Endothelial cell of umbilical vein (primary cell): ENCODE results near the gene ANKRD44. TPM values are rescaled to one million over a fixed set of nuclear protein-coding genes. Genes with fewer than 3 reads are reported as not detected.

ENCODE experiments used
- BruUV-seq: library from RNA; stranded (reverse); fragments of 400-500 nt; replicated peaks from 2 replicates; lab custom pipeline; 2021; lab: Mats Ljungman, UMichigan
- CTCF ChIA-PET: fragments of 300-600, 350-600 bp; sonication (Branson Sonifier 250); formaldehyde crosslinking; loops from one replicate; lab custom pipeline; 2021; ENCODE audit warnings: antibody characterized with exemption, inconsistent platforms; lab: Charles Lee
- POLR2A ChIA-PET: fragments of 300-600, 350-600 bp; sonication (Branson Sonifier 250); formaldehyde crosslinking; loops from one replicate; lab custom pipeline; 2021; ENCODE audit warnings: antibody characterized with exemption, inconsistent platforms; lab: Charles Lee
- DNase-seq: peaks from one replicate; pipeline ENCODE4 v3.0.0-alpha.2; 2011; ENCODE audit warnings: low read depth, low spot score
- FAIRE-seq: peaks from 2 replicates; lab custom pipeline; 2011; peaks lifted over from hg19 to GRCh38; lab: Jason Lieb, UNC
- H2AFZ ChIP-seq: 2 replicates; pipeline ENCODE4 v1.6.0; 2012; ENCODE audit warnings: low read depth, low read length, control low read depth, inconsistent platforms
- H3K27ac ChIP-seq: 2 replicates; pipeline ENCODE4 v1.5.1; 2011; ENCODE audit warnings: low read depth, mild to moderate bottlenecking, control low read depth, low read length, moderate library complexity; ENCODE audit not compliant: insufficient read depth
- H3K27me3 ChIP-seq, 2 experiments: 2 replicates each; pipeline versions ENCODE4 v1.6.0 to v1.6.1; 2011; ENCODE audit warnings: low read length in 2 of 2, mixed read lengths in 1 of 2; ENCODE audit not compliant: control insufficient read depth in 2 of 2, insufficient read depth in 2 of 2
- H3K36me3 ChIP-seq, 2 experiments: 2 replicates in 1 of 2; 3 replicates in 1 of 2; pipeline ENCODE4 v1.5.1; 2011; ENCODE audit warnings: low read length in 2 of 2, mild to moderate bottlenecking in 1 of 2, moderate library complexity in 1 of 2; ENCODE audit not compliant: control insufficient read depth in 2 of 2, insufficient read depth in 2 of 2; ENCODE audit errors: extremely low read depth in 1 of 2
- H3K4me1 ChIP-seq: 3 replicates; pipeline ENCODE4 v1.5.1; 2011; ENCODE audit warnings: mild to moderate bottlenecking, low read length; ENCODE audit not compliant: control insufficient read depth, insufficient read depth; ENCODE audit errors: extremely low read depth
- H3K4me2 ChIP-seq: 2 replicates; pipeline ENCODE4 v1.6.1; 2011; ENCODE audit warnings: low read length, control low read depth, mixed read lengths; ENCODE audit not compliant: insufficient read depth
- H3K4me3 ChIP-seq, 3 experiments: fragments of 200-600 bp in 1 of 3; sonication (generic), shearing (Covaris generic) in 1 of 3; replicated peaks in 1 of 3; 2 replicates each; pipeline ENCODE4 v1.5.1; 2011 to 2016; ENCODE audit warnings: control low read depth in 3 of 3, low read length in 3 of 3, mild to moderate bottlenecking in 2 of 3, inconsistent platforms in 1 of 3, low read depth in 1 of 3, moderate library complexity in 1 of 3; ENCODE audit not compliant: insufficient read depth in 1 of 3
- H3K79me2 ChIP-seq: 2 replicates; pipeline ENCODE4 v1.6.0; 2012; ENCODE audit warnings: low read length, inconsistent platforms; ENCODE audit not compliant: control insufficient read depth, insufficient read depth
- H3K9ac ChIP-seq: replicated peaks from 2 replicates; pipeline ENCODE3; 2011; ENCODE audit warnings: low read length, control low read depth; ENCODE audit not compliant: insufficient read depth; ENCODE audit errors: extremely low read depth
- H3K9me1 ChIP-seq: replicated peaks from 3 replicates; pipeline ENCODE4 v1.6.0; 2011; ENCODE audit warnings: mild to moderate bottlenecking, low read length; ENCODE audit not compliant: control insufficient read depth, insufficient read depth; ENCODE audit errors: extremely low read depth
- H3K9me3 ChIP-seq: replicated peaks from 2 replicates; pipeline ENCODE4 v1.5.1; 2012; ENCODE audit warnings: low read length, inconsistent platforms; ENCODE audit not compliant: control insufficient read depth, insufficient read depth
- H4K20me1 ChIP-seq: replicated peaks from 2 replicates; pipeline ENCODE3; 2011; ENCODE audit warnings: mild to moderate bottlenecking, low read length; ENCODE audit not compliant: control insufficient read depth, insufficient read depth; ENCODE audit errors: extremely low read depth
- FOS ChIP-seq: IDR thresholded peaks from 2 replicates; pipeline ENCODE4 v1.6.1; 2011; ENCODE audit warnings: mild to moderate bottlenecking, low read length, moderate library complexity, borderline replicate concordance; ENCODE audit not compliant: insufficient read depth
- GATA2 ChIP-seq: IDR thresholded peaks from 2 replicates; pipeline ENCODE4 v1.7.0; 2011; ENCODE audit warnings: low read depth, mild to moderate bottlenecking, moderate library complexity, mixed read lengths, low read length; ENCODE audit not compliant: insufficient read length, insufficient read depth
- JUN ChIP-seq: IDR thresholded peaks from 2 replicates; pipeline ENCODE4 v1.6.1; 2011; ENCODE audit warnings: borderline replicate concordance, low read depth; ENCODE audit not compliant: insufficient read length, insufficient read depth
- MAX ChIP-seq: IDR thresholded peaks from 2 replicates; pipeline ENCODE4 v1.6.1; 2011; ENCODE audit not compliant: insufficient read depth, insufficient read length
- MYC ChIP-seq: IDR thresholded peaks from one replicate; pipeline ENCODE4 v1.6.1; 2011; ENCODE audit warnings: mild to moderate bottlenecking, low read depth, low read length
- POLR2A ChIP-seq: IDR thresholded peaks from 2 replicates; pipeline ENCODE4 v1.6.1; 2012; ENCODE audit warnings: low read depth, mild to moderate bottlenecking, control low read depth, low read length
- POLR2AphosphoS5 ChIP-seq: IDR thresholded peaks from 2 replicates; pipeline ENCODE4 v1.6.1; 2012; ENCODE audit warnings: low read depth, mild to moderate bottlenecking, control low read depth, low read length, moderate library complexity; ENCODE audit not compliant: insufficient read depth
- dilution Hi-C: fragments of 300-500 bp; cut with MboI; formaldehyde crosslinking; loops from one replicate; pipeline ENCODE4 v1.15.0; 2019; ENCODE audit warnings: low sequenced_read_pairs; ENCODE audit not compliant: extremely low pct_ligation_motif_present
- intact Hi-C: fragments of 100-400 bp; cut with micrococcal nuclease; formaldehyde crosslinking; loops from one replicate; pipeline ENCODE4 v1.10.0; 2022
- polyA plus RNA-seq, 4 experiments: library from polyadenylated mRNA; depleted of rRNA in 3 of 4; stranded (reverse) in 3 of 4; unstranded in 1 of 4; fragments of >200 nt; gene quantifications; 2 replicates each; pipeline versions ENCODE4 v1.2.1 to v1.2.3, GENCODE V29; 2011 to 2012; ENCODE audit warnings: missing spikeins in 1 of 4
- total RNA-seq: library from RNA; stranded (reverse); gene quantifications from 2 replicates; pipeline ENCODE4 v1.2.3, GENCODE V29; 2021
- TF ChIP-seq, protein P1 (sequence below), 2 donors: IDR thresholded peaks; 1 replicate in 1 of 2; 2 replicates in 1 of 2; pipeline ENCODE4 v1.5.1; 2011; ENCODE audit warnings: low read length in 2 of 2, mild to moderate bottlenecking in 2 of 2, moderate library complexity in 2 of 2, control low read depth in 1 of 2, inconsistent platforms in 1 of 2, low read depth in 1 of 2; ENCODE audit not compliant: insufficient read depth in 1 of 2; ENCODE audit errors: extremely low read depth in 1 of 2

The ANKRD44 gene
- total and polyA plus RNA-seq, 2 donors (not counting 3 experiments of a cell fraction or from before 2014, with no cell fraction given), result 3.4 to 6.1 TPM

- Histone ChIP-seq H3K36me3 (no peaks in the 10 kb centered on the region), H2AFZ (no peak overlapping the region), H3K9ac (no peak overlapping the region), H3K4me1 (no peaks in the 10 kb centered on the region), H3K9me1 (no peaks in the 10 kb centered on the region), H3K4me3 (no peak overlapping the region), H3K4me2 (no peak overlapping the region), H3K9me3 (no peaks in the 10 kb centered on the region), H3K79me2 (no peaks in the 10 kb centered on the region), H3K27me3 (no peaks in the 10 kb centered on the region), H3K27ac (no peak overlapping the region), H4K20me1 (no peaks in the 10 kb centered on the region)
- intact Hi-C loops, result no loop called here
- POLR2A ChIA-PET, result no interaction called here
- TF ChIP-seq MAX (no peak), FOS (no peak), POLR2AphosphoS5 (no peak), POLR2A (no peak), GATA2 (no peak), JUN (no peak), MYC (no peak)
- TF ChIP-seq, protein P1, sequence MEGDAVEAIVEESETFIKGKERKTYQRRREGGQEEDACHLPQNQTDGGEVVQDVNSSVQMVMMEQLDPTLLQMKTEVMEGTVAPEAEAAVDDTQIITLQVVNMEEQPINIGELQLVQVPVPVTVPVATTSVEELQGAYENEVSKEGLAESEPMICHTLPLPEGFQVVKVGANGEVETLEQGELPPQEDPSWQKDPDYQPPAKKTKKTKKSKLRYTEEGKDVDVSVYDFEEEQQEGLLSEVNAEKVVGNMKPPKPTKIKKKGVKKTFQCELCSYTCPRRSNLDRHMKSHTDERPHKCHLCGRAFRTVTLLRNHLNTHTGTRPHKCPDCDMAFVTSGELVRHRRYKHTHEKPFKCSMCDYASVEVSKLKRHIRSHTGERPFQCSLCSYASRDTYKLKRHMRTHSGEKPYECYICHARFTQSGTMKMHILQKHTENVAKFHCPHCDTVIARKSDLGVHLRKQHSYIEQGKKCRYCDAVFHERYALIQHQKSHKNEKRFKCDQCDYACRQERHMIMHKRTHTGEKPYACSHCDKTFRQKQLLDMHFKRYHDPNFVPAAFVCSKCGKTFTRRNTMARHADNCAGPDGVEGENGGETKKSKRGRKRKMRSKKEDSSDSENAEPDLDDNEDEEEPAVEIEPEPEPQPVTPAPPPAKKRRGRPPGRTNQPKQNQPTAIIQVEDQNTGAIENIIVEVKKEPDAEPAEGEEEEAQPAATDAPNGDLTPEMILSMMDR (IDR thresholded peaks at IDR 0.05; ENCODE audit: extremely low read depth in 1 of 2, insufficient read depth in 1 of 2, low read depth in 1 of 2, low read length in 2 of 2), result no peak
- dilution Hi-C loops, result no loop called here
- FAIRE-seq (no peak), DNase-seq (no peak)
- BruUV-seq, result no TSS peak
- CTCF ChIA-PET, result interaction anchor here (1.0 kb wide), 1 partner anchor 13 kb away, joined by 3 read pairs; no protein-coding TSS in a partner anchor
Measured at GRCh38 chr2:197073270-197073669, 237.3 kb downstream of the ANKRD44 start.
